IgD-negative memory B cell (primary cell): ENCODE results near the gene TLCD3B. TPM values are rescaled to one million over a fixed set of nuclear protein-coding genes. Genes with fewer than 3 reads are reported as not detected.
"Not testable (repeated sequence)": the region's sequence is repeated elsewhere in the genome, so short reads cannot be mapped to it uniquely, and the experiment has no call there.

Experiments used
- H3K27ac Mint-ChIP-seq, 3 donors: one replicate each; pipeline ENCODE4 v1.8.0; 2020 to 2022; ENCODE audit warnings: mild to moderate bottlenecking in 3 of 3, mixed read lengths in 3 of 3, moderate library complexity in 1 of 3
- H3K27me3 Mint-ChIP-seq: one replicate; pipeline ENCODE4 v1.8.0; 2021; ENCODE audit warnings: mixed read lengths
- H3K36me3 Mint-ChIP-seq: one replicate; pipeline ENCODE4 v1.8.0; 2020; ENCODE audit warnings: mild to moderate bottlenecking, mixed read lengths
- H3K4me1 Mint-ChIP-seq, 3 donors: one replicate each; pipeline ENCODE4 v1.8.0; 2020 to 2022; ENCODE audit warnings: mixed read lengths in 3 of 3, mild to moderate bottlenecking in 1 of 3
- H3K4me3 Mint-ChIP-seq, 4 donors: one replicate each; pipeline ENCODE4 v1.8.0; 2020 to 2022; ENCODE audit warnings: mild to moderate bottlenecking in 4 of 4, mixed read lengths in 4 of 4, moderate library complexity in 3 of 4
- H3K9me3 Mint-ChIP-seq, 3 donors: one replicate each; pipeline ENCODE4 v1.8.0; 2020 to 2021; ENCODE audit warnings: mixed read lengths in 3 of 3, mild to moderate bottlenecking in 1 of 3
- polyA plus RNA-seq: library from polyadenylated mRNA; unstranded; fragments of 300-500 nt; fragmentation: Illumina TruSeq; gene quantifications from one replicate; pipeline ENCODE4 v1.2.3, GENCODE V29; 2021

TLCD3B gene
- polyA plus RNA-seq, 1 donor from 2014 or later = not detected

- Mint-ChIP-seq H3K4me1 (peaks cover 0 to 5% (median 4%) of the 10 kb centered on the region in 3 donors), H3K27ac (no peak overlapping the region), H3K36me3 (peaks cover 1% of the 10 kb centered on the region), H3K4me3 (no peak overlapping the region), H3K27me3 (peaks cover 36% of the 10 kb centered on the region), H3K9me3 (no peaks in the 10 kb centered on the region)
Measured at GRCh38 chr16:30025156-30025555, 5.9 kb downstream of the TLCD3B start.

DNA sequence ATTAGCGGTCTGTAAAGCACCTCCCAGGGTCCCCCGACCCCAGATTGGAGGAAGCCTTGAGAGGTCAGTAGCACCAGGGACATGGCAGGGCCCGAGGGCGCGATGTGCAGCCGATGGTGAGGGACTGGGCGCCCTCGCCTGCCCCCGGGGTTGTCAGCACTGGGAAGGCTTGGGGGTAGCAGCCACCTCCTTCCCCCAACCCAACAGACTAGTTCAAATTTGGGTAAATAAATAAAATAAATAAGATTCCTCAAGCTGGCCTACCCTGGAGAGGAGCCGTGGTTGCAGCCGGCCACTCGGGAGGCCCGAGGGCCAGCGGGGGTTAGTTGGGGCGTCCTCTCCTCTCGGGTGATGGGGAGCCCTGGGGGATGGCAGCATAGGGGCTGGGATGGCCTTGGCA is 6.6 kb downstream of the TLCD3B start:
- Mint-ChIP-seq H3K27me3 (peaks cover 29% of the 10 kb centered on the region), H3K4me3 (no peak overlapping the region), H3K27ac (no peak overlapping the region), H3K4me1 (peaks cover 0 to 4% (median 3%) of the 10 kb centered on the region in 3 donors), H3K9me3 (no peaks in the 10 kb centered on the region), H3K36me3 (peaks cover 1% of the 10 kb centered on the region)

- Mint-ChIP-seq H3K4me3 (no peak overlapping the region), H3K27ac (no peak overlapping the region), H3K9me3 (no peaks in the 10 kb centered on the region), H3K4me1 (peaks cover 0 to 4% (median 3%) of the 10 kb centered on the region in 3 donors), H3K36me3 (peaks cover 1% of the 10 kb centered on the region), H3K27me3 (peaks cover 22% of the 10 kb centered on the region)
Measured at GRCh38 chr16:30023586-30023985, 7.5 kb downstream of the TLCD3B start.

GRCh38 chr16:30022887-30023286 is 8.2 kb downstream of the TLCD3B start, which contains the start of gene C16orf92:
Gene C16orf92 (plus strand): TSS chr16:30023198. CDS start chr16:30023341, 143 bp downstream.
- Mint-ChIP-seq H3K4me1 (peaks cover 0 to 4% (median 3%) of the 10 kb centered on the region in 3 donors), H3K36me3 (peaks cover under 1% of the 10 kb centered on the region), H3K27ac (no peak within 1 kb of the TSS), H3K27me3 (peaks cover 21% of the 10 kb centered on the region), H3K9me3 (no peaks in the 10 kb centered on the region), H3K4me3 (peak within 1 kb of the TSS in 1 of 4 donors; percentile 37)

DNA sequence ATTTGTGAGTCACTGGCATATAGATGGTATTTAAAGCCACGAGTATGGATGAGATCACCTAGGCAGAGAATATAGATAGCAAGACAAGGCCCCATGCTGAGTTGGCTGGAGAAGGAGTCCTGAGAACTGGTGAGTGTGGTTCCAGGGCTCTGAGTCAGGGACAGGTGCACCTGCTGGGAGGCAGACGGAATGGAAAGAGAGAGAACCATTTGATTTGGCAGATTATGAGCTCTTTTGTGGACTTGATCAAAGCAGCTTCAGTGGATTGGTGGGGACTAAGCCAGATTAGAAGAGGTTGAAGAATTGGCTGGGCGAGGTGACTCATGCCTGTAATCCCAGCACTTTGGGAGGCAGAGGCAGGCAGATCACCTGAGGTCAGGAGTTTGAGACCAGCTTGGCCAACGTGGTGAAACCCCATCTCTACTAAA is 12.3 kb downstream of the TLCD3B start:
- H3K4me3 Mint-ChIP-seq = peak overlapping the region in 1 of 4 donors; percentile 5
- no peaks in the 10 kb centered on the region for H3K36me3 Mint-ChIP-seq
- peaks cover 3% of the 10 kb centered on the region for H3K27me3 Mint-ChIP-seq
- H3K9me3 Mint-ChIP-seq = no peaks in the 10 kb centered on the region
- H3K27ac Mint-ChIP-seq = no peak overlapping the region
- H3K4me1 Mint-ChIP-seq = peaks cover 0 to 4% (median 3%) of the 10 kb centered on the region in 3 donors

- not testable (repeated sequence) for H3K9me3 Mint-ChIP-seq
Measured at GRCh38 chr16:30017937-30018336, 13.1 kb downstream of the TLCD3B start.

DNA sequence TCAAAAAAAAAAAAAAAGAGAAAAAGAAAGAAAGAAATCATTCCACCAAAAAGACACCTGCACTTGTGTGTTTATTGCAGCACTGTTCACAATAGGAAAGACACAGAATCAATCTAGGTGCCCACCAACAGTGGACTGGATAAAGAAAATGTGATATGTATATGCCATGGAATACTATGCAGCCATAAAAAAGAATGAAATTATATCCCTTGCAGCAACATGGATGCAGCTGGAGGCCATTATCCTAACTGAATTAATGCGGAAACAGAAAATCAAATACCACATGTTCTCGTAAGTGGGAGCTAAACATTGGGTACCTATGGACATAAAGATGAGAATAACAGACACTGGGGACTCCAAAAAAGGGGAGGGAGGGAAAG is 13.8 kb downstream of the TLCD3B start:
- no peaks in the 10 kb centered on the region for H3K9me3 Mint-ChIP-seq
- H3K27me3 Mint-ChIP-seq = peaks cover 6% of the 10 kb centered on the region
- no peaks in the 10 kb centered on the region for H3K36me3 Mint-ChIP-seq
- no peak overlapping the region for H3K27ac Mint-ChIP-seq
- H3K4me1 Mint-ChIP-seq = peaks cover 0 to 4% (median 3%) of the 10 kb centered on the region in 3 donors
- H3K4me3 Mint-ChIP-seq = no peak overlapping the region

More at GRCh38 chr16:30017937-30018336, 13.1 kb downstream of the TLCD3B start:
- not testable (repeated sequence) for H3K36me3 Mint-ChIP-seq, H3K4me3 Mint-ChIP-seq, H3K27me3 Mint-ChIP-seq, H3K27ac Mint-ChIP-seq, H3K4me1 Mint-ChIP-seq

DNA sequence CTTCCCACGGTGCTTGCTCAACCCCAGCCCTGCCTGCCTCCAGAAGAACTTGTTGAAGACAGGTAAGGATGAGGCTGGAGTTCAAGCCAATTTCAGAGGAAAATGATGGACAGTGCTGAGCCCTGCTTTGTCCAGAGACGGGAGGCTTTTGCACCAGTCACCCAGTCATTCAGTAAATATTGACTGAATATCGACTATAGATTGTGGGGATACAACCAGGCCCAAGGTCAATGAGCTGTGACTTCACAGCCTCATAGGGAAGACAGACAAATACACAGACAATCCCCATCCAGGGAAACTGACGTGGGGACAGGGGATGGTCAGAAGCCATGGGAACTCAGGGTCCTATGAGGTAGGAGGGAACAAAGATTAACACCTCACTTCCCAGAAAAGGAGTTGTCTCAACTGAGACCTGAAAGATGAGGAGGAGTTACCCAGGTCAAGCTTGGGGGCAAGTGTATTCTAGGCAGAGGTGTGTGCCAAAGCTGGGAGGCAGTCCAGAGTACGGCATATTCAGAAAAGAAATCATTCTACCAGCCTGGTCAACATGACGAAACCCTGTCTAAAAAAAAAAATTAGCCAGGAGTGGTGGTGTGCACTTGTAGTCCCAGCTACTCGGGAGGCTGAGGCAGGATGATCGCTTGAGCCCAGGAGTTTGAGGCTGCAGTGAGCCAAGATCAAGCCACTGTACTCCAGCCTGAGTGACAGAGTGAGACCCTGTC is 14.4 kb downstream of the TLCD3B start:
- Mint-ChIP-seq H3K4me3 (no peak overlapping the region), H3K4me1 (peaks cover 0 to 5% (median 5%) of the 10 kb centered on the region in 3 donors), H3K36me3 (no peaks in the 10 kb centered on the region), H3K27ac (no peak overlapping the region), H3K27me3 (peaks cover 11% of the 10 kb centered on the region), H3K9me3 (no peaks in the 10 kb centered on the region)

DNA sequence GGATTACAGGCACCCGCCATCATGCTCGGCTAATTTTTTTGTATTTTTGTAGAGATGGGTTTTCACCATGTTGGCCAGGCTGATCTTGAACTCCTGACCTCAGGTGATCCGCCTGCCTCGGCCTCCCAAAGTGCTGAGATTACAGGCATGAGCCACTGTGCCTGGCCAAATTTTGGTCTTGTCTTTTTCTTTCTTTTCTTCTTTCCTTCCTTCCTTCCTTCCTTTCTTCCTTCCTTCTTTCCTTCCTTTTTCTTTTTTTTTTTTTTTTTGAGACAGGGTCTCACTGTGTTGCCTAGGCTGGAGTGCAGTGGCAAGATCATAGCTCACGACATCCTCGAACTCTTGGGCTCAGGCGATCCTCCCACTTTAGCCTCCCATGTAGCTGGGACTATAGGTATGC is 15.6 kb downstream of the TLCD3B start:
- not testable (repeated sequence) for H3K36me3 Mint-ChIP-seq, H3K4me1 Mint-ChIP-seq, H3K27ac Mint-ChIP-seq, H3K9me3 Mint-ChIP-seq, H3K4me3 Mint-ChIP-seq
- peaks cover 15% of the 10 kb centered on the region for H3K27me3 Mint-ChIP-seq

DNA sequence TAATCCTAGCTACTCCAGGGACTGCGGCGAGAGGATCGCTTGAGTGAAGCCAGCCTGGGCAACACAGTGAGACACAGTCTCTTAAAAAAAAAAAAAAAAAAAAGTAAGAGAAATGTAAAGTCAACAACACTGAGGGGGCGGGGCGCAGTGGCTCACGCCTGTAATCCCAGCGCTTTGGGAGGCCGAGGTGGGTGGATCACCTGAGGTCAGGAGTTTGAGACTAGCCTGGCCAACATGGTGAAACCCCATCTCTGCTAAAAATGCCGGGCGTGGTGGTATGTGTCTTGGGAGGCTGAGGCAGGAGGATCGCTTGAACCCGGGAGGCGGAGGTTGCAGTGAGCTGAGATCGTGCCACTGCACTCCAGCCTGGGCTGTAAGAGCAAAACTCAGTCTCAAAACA is 18.5 kb downstream of the TLCD3B start:
- not testable (repeated sequence) for H3K27ac Mint-ChIP-seq, H3K9me3 Mint-ChIP-seq, H3K4me1 Mint-ChIP-seq, H3K36me3 Mint-ChIP-seq
- peaks cover 21% of the 10 kb centered on the region for H3K27me3 Mint-ChIP-seq
- peak overlapping the region in 2 of 4 donors; percentile 33 to 45 for H3K4me3 Mint-ChIP-seq

- H3K27me3 Mint-ChIP-seq = peaks cover 21% of the 10 kb centered on the region
- no peaks in the 10 kb centered on the region for H3K36me3 Mint-ChIP-seq
- no peak overlapping the region for H3K27ac Mint-ChIP-seq
- H3K4me3 Mint-ChIP-seq = peak overlapping the region; percentile 67 to 83 (median 78)
- no peaks in the 10 kb centered on the region for H3K9me3 Mint-ChIP-seq
- peaks cover 0 to 2% (median 2%) of the 10 kb centered on the region in 3 donors for H3K4me1 Mint-ChIP-seq
Measured at GRCh38 chr16:30011714-30012504, 19.2 kb downstream of the TLCD3B start.

- Mint-ChIP-seq H3K36me3 (peaks cover 2% of the 10 kb centered on the region), H3K4me1 (peaks cover 0 to 2% (median 2%) of the 10 kb centered on the region in 3 donors), H3K9me3 (no peaks in the 10 kb centered on the region), H3K27me3 (peaks cover 21% of the 10 kb centered on the region), H3K4me3 (peak within 1 kb of the TSS; percentile 67 to 80 (median 76)), H3K27ac (no peak within 1 kb of the TSS)
Measured at GRCh38 chr16:30010844-30011713, 20.0 kb downstream of the TLCD3B start, which contains the start of gene DOC2A. Gene DOC2A (minus strand): TSS chr16:30011027. CDS start chr16:30010222, 805 bp downstream.

DNA sequence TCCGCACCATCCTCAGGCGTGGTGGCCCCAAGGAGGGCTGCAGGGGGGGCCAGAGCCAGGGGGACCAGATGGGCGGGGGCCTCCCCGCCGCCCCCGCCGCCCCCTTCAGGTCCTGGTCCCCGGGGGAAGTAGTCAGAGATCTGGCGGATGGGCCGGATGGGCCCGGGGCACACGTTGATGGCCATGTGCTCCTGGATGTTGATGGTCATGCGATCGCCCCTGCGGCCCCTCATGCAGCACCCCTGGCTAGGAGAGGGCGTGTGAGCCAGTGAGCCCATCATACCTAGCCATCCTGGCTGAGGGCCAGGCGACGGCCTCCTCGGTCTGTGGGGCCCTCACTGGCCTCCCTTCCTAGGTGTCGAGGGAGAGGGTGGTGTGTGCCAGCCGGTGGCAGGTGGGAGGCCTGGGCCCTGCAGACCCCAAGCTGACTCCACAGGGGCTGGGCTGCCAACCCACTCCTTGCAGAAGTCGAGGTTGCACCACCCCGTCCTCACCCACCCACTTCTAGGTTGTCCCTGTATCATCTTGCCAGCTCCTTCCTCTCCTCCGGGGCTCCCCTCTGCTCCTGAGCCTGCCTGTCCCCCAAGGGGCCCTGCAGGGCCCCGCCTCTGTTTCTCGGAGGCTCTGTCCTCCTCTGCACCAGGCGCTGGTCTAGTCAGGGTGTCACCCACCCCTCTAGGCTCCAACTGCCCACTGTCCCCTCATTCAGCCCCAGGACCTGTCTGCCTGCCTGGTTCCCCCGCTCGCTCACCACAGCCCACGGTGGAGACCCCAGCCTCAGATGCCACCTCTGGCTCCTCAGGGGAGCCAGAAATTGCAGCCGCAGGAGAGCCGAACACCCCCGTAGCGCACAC is 20.9 kb downstream of the TLCD3B start:
- peaks cover 21% of the 10 kb centered on the region for H3K27me3 Mint-ChIP-seq
- peaks cover 2% of the 10 kb centered on the region for H3K36me3 Mint-ChIP-seq
- H3K4me3 Mint-ChIP-seq = peak overlapping the region in 3 of 4 donors; percentile 65 to 77 (median 77)
- peaks cover 0 to 2% (median 2%) of the 10 kb centered on the region in 3 donors for H3K4me1 Mint-ChIP-seq
- no peaks in the 10 kb centered on the region for H3K9me3 Mint-ChIP-seq
- H3K27ac Mint-ChIP-seq = no peak overlapping the region
